Panc1 (cell line): ENCODE data around the gene FIZ1. TPM values are rescaled to one million over a fixed set of nuclear protein-coding genes. Genes with fewer than 3 reads are reported as not detected.
A peak's percentile ranks its signal among the peaks of the same experiment; 100 is the strongest.

Source experiments
- ATAC-seq: fragments of 200-7000 bp; cut with Tn5 transposase; 2 replicates; pipeline ENCODE4 v1.9.1; 2020; ENCODE audit warnings: mild to moderate bottlenecking, moderate library complexity
- BruUV-seq: library from RNA; stranded (reverse); fragments of 400-500 nt; replicated peaks from 2 replicates; lab custom pipeline; 2021; lab: Mats Ljungman, UMichigan
- CTCF ChIA-PET: fragments of 300-600 bp; sonication (Branson Sonifier 250); formaldehyde crosslinking; loops from one replicate; lab custom pipeline; 2022; ENCODE audit warnings: antibody characterized with exemption; lab: Charles Lee
- POLR2A ChIA-PET: fragments of 300-600 bp; sonication (Branson Sonifier 250); formaldehyde crosslinking; loops from one replicate; lab custom pipeline; 2022; ENCODE audit warnings: antibody characterized with exemption; lab: Charles Lee
- DNase-seq: peaks from one replicate; pipeline ENCODE4 v3.0.0-alpha.2; 2010; ENCODE audit warnings: low read depth, low spot score
- H3K27ac ChIP-seq: 2 replicates; pipeline ENCODE4 v1.5.1; 2011; ENCODE audit warnings: mild to moderate bottlenecking, low read length, inconsistent platforms
- H3K27me3 ChIP-seq: fragments of 200-500 bp; sonication (Bioruptor generic); 2 replicates; pipeline ENCODE4 v1.6.0; 2014; ENCODE audit warnings: low read length, inconsistent platforms; ENCODE audit not compliant: control insufficient read depth, insufficient read depth
- H3K36me3 ChIP-seq: fragments of 200-500 bp; sonication (Bioruptor generic); 2 replicates; pipeline ENCODE4 v1.5.1; 2014; ENCODE audit warnings: inconsistent platforms, mild to moderate bottlenecking, low read length, moderate library complexity; ENCODE audit not compliant: control insufficient read depth, insufficient read depth
- H3K4me1 ChIP-seq: 2 replicates; pipeline ENCODE4 v1.5.1; 2011; ENCODE audit warnings: inconsistent platforms, mild to moderate bottlenecking, low read length, moderate library complexity; ENCODE audit not compliant: control insufficient read depth, insufficient read depth
- H3K4me3 ChIP-seq, 2 experiments: 2 replicates each; pipeline ENCODE4 v1.5.1; 2011 to 2012; ENCODE audit warnings: low read depth in 2 of 2, low read length in 2 of 2, mild to moderate bottlenecking in 2 of 2, inconsistent platforms in 1 of 2, moderate library complexity in 1 of 2
- H3K9me3 ChIP-seq: fragments of 200-500 bp; sonication (Bioruptor generic); 2 replicates; pipeline ENCODE4 v1.5.1; 2014; ENCODE audit warnings: low read depth, mild to moderate bottlenecking, inconsistent platforms, low read length, moderate library complexity; ENCODE audit not compliant: control insufficient read depth, insufficient read depth
- POLR2AphosphoS5 ChIP-seq: IDR thresholded peaks from 2 replicates; pipeline ENCODE4 v1.6.1; 2012; ENCODE audit warnings: mild to moderate bottlenecking, low read depth, low read length, moderate library complexity
- REST ChIP-seq, 2 experiments: IDR thresholded peaks; 2 replicates each; pipeline ENCODE4 v1.6.1; 2011 to 2012; ENCODE audit warnings: low read depth in 2 of 2, control low read depth in 1 of 2, low read length in 1 of 2, mild to moderate bottlenecking in 1 of 2, moderate library complexity in 1 of 2; ENCODE audit not compliant: insufficient read depth in 1 of 2
- SIN3A ChIP-seq: IDR thresholded peaks from 2 replicates; pipeline ENCODE4 v1.6.1; 2012; ENCODE audit warnings: low read depth, mild to moderate bottlenecking, low read length, moderate library complexity, borderline replicate concordance; ENCODE audit not compliant: insufficient read depth
- TCF7L2 ChIP-seq: IDR thresholded peaks from 2 replicates; pipeline ENCODE4 v1.6.1; 2011; ENCODE audit warnings: mild to moderate bottlenecking, low read depth, low read length, inconsistent platforms
- in situ Hi-C: cut with HindIII; loops from 2 replicates; pipeline ENCODE4 v1.10.0; 2016; ENCODE audit warnings: low sequenced_read_pairs, low pct_unique_long_range_greater_than_20kb
- intact Hi-C: fragments of 100-400 bp; cut with micrococcal nuclease; formaldehyde crosslinking; loops from one replicate; pipeline ENCODE4 v1.10.0; 2022; ENCODE audit not compliant: unreplicated experiment
- total RNA-seq: library from RNA; stranded (reverse); gene quantifications from one replicate; pipeline ENCODE4 v1.2.1, GENCODE V29; 2021; ENCODE audit not compliant: unreplicated experiment
- TF ChIP-seq, protein P1 (sequence below): fragments of 450-650 bp; IDR thresholded peaks from 2 replicates; pipeline ENCODE4 v1.5.1; 2017; ENCODE audit warnings: mild to moderate bottlenecking

FIZ1 gene
- total RNA-seq, 1 experiment from 2014 or later, result 28.5 TPM

GRCh38 chr19:55645512-55645881 is 46.2 kb upstream of the FIZ1 start:
- Histone ChIP-seq H3K4me1 (peaks cover 45% of the 10 kb centered on the region), H3K27ac (peak overlapping the region; percentile 96), H3K27me3 (no peaks in the 10 kb centered on the region), H3K36me3 (peaks cover 13% of the 10 kb centered on the region), H3K9me3 (no peaks in the 10 kb centered on the region), H3K4me3 (peak overlapping the region; percentile 63 to 93; a peak in 2 of 4 replicates)
- no peak for ATAC-seq
- POLR2A ChIA-PET, result no interaction called here
- intact Hi-C loops, result no loop called here
- no peak for DNase-seq
- CTCF ChIA-PET, result interaction anchor here (0.7 kb wide), 1 partner anchor 120 kb away, joined by 3 read pairs; no protein-coding TSS in a partner anchor
- in situ Hi-C loops, result no loop called here
- no peak for TF ChIP-seq REST (IDR thresholded peaks at IDR 0.05; ENCODE audit: insufficient read depth in 1 of 2, low read depth in 2 of 2, low read length in 1 of 2)
- TF ChIP-seq POLR2AphosphoS5, result peak; percentile 45; the same call in 1 of the 2 replicates
- no TSS peak for BruUV-seq

GRCh38 chr19:55644842-55645511 is 45.7 kb upstream of the FIZ1 start:
- ATAC-seq, result no peak
- TF ChIP-seq POLR2AphosphoS5 (no peak; the same call in 1 of the 2 replicates), TCF7L2 (no peak), REST (IDR thresholded peaks at IDR 0.05; ENCODE audit: insufficient read depth in 1 of 2, low read depth in 2 of 2, low read length in 1 of 2) (no peak), SIN3A (no peak)
- TF ChIP-seq, protein P1, sequence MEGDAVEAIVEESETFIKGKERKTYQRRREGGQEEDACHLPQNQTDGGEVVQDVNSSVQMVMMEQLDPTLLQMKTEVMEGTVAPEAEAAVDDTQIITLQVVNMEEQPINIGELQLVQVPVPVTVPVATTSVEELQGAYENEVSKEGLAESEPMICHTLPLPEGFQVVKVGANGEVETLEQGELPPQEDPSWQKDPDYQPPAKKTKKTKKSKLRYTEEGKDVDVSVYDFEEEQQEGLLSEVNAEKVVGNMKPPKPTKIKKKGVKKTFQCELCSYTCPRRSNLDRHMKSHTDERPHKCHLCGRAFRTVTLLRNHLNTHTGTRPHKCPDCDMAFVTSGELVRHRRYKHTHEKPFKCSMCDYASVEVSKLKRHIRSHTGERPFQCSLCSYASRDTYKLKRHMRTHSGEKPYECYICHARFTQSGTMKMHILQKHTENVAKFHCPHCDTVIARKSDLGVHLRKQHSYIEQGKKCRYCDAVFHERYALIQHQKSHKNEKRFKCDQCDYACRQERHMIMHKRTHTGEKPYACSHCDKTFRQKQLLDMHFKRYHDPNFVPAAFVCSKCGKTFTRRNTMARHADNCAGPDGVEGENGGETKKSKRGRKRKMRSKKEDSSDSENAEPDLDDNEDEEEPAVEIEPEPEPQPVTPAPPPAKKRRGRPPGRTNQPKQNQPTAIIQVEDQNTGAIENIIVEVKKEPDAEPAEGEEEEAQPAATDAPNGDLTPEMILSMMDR, result no peak
- ChIA-PET CTCF (interaction anchor here (0.7 kb wide), 1 partner anchor 119 kb away, joined by 3 read pairs; no protein-coding TSS in a partner anchor), POLR2A (no interaction called here)
- H3K27me3 ChIP-seq, result no peaks in the 10 kb centered on the region
- peak overlapping the region; percentile 96 for H3K27ac ChIP-seq
- H3K9me3 ChIP-seq, result no peaks in the 10 kb centered on the region
- peaks cover 13% of the 10 kb centered on the region for H3K36me3 ChIP-seq
- DNase-seq, result no peak
- intact Hi-C loops, result no loop called here
- H3K4me3 ChIP-seq, result peak overlapping the region; percentile 63 to 93
- H3K4me1 ChIP-seq, result peaks cover 50% of the 10 kb centered on the region
- BruUV-seq, result no TSS peak
- in situ Hi-C loops, result no loop called here
